Measurements from ENCODE around the gene HEBP2. TPM values are rescaled to one million over a fixed set of nuclear protein-coding genes. Genes with fewer than 3 reads are reported as not detected.

HEBP2 gene
- total RNA-seq, 1 experiment from 2014 or later = 51.6 TPM

DNA sequence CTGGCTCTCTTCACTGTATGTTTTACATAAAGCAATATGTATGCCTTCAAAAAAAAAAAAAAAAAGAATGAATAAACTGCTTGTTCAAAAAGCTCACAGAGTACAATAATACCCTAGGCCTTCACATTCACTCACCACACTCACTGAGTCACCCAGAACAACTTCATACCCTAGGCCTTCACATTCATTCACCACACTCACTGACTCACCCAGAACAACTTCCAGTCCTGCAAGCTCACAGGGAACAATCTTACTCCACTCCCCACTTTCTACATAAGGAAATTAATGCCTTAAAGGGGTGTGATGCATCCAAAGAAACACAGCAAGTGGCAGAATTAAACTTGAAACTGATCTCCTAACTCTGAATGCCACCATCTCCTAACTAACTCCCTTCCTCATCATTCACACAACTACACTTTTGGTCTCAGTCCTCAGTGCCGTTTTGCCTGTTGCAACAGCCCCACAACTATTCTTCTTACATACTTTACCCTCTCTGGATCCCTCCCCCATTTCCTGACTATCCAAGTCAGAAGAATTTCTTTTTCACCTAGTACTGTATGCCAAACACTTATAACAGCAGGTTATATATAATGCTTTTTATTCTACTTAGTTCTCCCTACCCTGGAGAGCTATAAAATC lies 61.1 kb downstream of the HEBP2 start (continued):
- no peak for TF ChIP-seq EZH2phosphoT487 (IDR thresholded peaks at IDR 0.05; ENCODE audit: borderline replicate concordance)
- no peak for TF ChIP-seq EZH2 (IDR thresholded peaks at IDR 0.05)
- TF ChIP-seq CEBPB (IDR thresholded peaks at IDR 0.05; ENCODE audit: low read depth) = no peak
- TF ChIP-seq, protein P1, sequence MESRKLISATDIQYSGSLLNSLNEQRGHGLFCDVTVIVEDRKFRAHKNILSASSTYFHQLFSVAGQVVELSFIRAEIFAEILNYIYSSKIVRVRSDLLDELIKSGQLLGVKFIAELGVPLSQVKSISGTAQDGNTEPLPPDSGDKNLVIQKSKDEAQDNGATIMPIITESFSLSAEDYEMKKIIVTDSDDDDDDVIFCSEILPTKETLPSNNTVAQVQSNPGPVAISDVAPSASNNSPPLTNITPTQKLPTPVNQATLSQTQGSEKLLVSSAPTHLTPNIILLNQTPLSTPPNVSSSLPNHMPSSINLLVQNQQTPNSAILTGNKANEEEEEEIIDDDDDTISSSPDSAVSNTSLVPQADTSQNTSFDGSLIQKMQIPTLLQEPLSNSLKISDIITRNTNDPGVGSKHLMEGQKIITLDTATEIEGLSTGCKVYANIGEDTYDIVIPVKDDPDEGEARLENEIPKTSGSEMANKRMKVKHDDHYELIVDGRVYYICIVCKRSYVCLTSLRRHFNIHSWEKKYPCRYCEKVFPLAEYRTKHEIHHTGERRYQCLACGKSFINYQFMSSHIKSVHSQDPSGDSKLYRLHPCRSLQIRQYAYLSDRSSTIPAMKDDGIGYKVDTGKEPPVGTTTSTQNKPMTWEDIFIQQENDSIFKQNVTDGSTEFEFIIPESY (IDR thresholded peaks at IDR 0.05; ENCODE audit: extremely low read depth, insufficient replicate concordance, low read length) = no peak
- TF ChIP-seq EGR1 (IDR thresholded peaks at IDR 0.05; ENCODE audit: low read depth) = no peak
- no peak for TF ChIP-seq YY1 (IDR thresholded peaks at IDR 0.05; ENCODE audit: extremely low read depth, insufficient replicate concordance, low read depth, low read length)
- TF ChIP-seq TCF7L2 (IDR thresholded peaks at IDR 0.05; ENCODE audit: borderline replicate concordance, extremely low read depth, insufficient read depth, insufficient read length) = no peak
- TF ChIP-seq, protein P2, sequence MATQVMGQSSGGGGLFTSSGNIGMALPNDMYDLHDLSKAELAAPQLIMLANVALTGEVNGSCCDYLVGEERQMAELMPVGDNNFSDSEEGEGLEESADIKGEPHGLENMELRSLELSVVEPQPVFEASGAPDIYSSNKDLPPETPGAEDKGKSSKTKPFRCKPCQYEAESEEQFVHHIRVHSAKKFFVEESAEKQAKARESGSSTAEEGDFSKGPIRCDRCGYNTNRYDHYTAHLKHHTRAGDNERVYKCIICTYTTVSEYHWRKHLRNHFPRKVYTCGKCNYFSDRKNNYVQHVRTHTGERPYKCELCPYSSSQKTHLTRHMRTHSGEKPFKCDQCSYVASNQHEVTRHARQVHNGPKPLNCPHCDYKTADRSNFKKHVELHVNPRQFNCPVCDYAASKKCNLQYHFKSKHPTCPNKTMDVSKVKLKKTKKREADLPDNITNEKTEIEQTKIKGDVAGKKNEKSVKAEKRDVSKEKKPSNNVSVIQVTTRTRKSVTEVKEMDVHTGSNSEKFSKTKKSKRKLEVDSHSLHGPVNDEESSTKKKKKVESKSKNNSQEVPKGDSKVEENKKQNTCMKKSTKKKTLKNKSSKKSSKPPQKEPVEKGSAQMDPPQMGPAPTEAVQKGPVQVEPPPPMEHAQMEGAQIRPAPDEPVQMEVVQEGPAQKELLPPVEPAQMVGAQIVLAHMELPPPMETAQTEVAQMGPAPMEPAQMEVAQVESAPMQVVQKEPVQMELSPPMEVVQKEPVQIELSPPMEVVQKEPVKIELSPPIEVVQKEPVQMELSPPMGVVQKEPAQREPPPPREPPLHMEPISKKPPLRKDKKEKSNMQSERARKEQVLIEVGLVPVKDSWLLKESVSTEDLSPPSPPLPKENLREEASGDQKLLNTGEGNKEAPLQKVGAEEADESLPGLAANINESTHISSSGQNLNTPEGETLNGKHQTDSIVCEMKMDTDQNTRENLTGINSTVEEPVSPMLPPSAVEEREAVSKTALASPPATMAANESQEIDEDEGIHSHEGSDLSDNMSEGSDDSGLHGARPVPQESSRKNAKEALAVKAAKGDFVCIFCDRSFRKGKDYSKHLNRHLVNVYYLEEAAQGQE (IDR thresholded peaks at IDR 0.05; ENCODE audit: low read depth) = no peak
